Measurements from ENCODE around the gene CASKIN1. TPM values are rescaled to one million over a fixed set of nuclear protein-coding genes. Genes with fewer than 3 reads are reported as not detected.

Gene CASKIN1, protein sequence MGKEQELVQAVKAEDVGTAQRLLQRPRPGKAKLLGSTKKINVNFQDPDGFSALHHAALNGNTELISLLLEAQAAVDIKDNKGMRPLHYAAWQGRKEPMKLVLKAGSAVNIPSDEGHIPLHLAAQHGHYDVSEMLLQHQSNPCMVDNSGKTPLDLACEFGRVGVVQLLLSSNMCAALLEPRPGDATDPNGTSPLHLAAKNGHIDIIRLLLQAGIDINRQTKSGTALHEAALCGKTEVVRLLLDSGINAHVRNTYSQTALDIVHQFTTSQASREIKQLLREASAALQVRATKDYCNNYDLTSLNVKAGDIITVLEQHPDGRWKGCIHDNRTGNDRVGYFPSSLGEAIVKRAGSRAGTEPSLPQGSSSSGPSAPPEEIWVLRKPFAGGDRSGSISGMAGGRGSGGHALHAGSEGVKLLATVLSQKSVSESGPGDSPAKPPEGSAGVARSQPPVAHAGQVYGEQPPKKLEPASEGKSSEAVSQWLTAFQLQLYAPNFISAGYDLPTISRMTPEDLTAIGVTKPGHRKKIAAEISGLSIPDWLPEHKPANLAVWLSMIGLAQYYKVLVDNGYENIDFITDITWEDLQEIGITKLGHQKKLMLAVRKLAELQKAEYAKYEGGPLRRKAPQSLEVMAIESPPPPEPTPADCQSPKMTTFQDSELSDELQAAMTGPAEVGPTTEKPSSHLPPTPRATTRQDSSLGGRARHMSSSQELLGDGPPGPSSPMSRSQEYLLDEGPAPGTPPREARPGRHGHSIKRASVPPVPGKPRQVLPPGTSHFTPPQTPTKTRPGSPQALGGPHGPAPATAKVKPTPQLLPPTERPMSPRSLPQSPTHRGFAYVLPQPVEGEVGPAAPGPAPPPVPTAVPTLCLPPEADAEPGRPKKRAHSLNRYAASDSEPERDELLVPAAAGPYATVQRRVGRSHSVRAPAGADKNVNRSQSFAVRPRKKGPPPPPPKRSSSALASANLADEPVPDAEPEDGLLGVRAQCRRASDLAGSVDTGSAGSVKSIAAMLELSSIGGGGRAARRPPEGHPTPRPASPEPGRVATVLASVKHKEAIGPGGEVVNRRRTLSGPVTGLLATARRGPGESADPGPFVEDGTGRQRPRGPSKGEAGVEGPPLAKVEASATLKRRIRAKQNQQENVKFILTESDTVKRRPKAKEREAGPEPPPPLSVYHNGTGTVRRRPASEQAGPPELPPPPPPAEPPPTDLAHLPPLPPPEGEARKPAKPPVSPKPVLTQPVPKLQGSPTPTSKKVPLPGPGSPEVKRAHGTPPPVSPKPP (N-terminal part only)
- total RNA-seq, result 1 to 10 TPM in 1 of 7 donors, under 1 TPM in 6; 0.10 to 2.4 (median 0.60) TPM
- polyA plus RNA-seq, result under 1 TPM in 1 of 2 donors, not detected in 1; 0.52 TPM
- long read RNA-seq, donor 1, result 0 reads
- long read RNA-seq, donor 2, result 0 reads
- long read RNA-seq, donor 3, result 0 reads

DNA sequence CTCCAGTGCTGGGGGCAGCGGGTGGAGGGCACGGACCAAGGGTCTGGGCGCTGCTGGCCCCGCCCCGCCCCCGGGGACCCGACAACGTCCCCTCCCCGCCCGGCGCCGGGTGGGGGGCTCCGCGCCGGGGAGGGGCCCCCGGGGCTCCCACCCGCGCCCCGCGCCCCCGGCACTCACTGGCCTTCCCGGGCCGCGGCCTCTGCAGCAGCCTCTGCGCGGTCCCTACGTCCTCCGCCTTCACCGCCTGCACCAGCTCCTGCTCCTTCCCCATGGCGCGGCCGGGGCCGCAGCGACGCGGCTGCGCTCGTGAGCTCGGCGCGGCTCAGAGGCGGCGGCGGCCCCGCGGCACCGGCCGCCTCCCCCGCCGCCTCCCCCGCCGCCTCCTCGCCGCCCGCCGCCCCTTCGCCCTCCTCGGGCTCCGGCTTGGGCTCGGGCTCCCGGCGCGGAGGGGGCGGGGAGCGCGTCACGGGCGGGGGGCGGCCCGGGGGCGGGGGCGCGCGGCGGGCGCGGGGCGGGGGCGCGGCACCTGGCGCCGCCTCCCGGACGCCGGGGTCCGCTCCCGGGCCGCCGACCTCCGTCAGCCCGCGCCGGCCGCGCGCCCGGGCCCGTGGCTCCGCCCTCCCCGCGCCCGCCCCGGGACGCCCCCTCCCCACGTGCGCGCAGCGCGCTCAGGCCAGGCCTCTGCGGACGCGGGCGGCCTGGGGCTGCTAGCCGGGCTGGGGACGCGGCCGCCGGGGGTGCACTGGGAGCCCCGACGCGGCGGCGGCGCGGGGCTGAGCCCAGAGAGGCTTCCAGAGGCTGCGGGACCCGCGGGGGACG lies at the start of gene CASKIN1:
Gene CASKIN1, minus strand, starts transcription at position 444 of the 819 bp plus-strand sequence. Its CDS starts 173 bp downstream, at position 271.
- Histone ChIP-seq H3K27ac (no peak within 1 kb of the TSS), H3K9me3 (no peaks in the 10 kb centered on the region), H3K36me3 (no peaks in the 10 kb centered on the region), H3K4me1 (ENCODE audit: insufficient read depth) (no peaks in the 10 kb centered on the region), H3K27me3 (peaks cover 2% of the 10 kb centered on the region), H3K4me3 (peak within 1 kb of the TSS; percentile 29)
- WGBS, 3 donors, result 0 to 2% (median 1%) methylated on average over 30 to 124 of the region's 129 CpGs
- no peak for DNase-seq
- no peak for TF ChIP-seq CTCF (IDR thresholded peaks at IDR 0.05)
- no peak for TF ChIP-seq POLR2A (IDR thresholded peaks at IDR 0.05)
- TF ChIP-seq EP300 (IDR thresholded peaks at IDR 0.05), result no peak
- intact Hi-C loops (cut with DNase I), result no loop called here

- no peaks in the 10 kb centered on the region for H3K36me3 ChIP-seq
- no peak overlapping the region for H3K27ac ChIP-seq
- intact Hi-C loops (cut with DNase I), result no loop called here
- H3K4me3 ChIP-seq, result no peak overlapping the region
- DNase-seq, result no peak
- no peaks in the 10 kb centered on the region for H3K27me3 ChIP-seq
- WGBS, 3 donors, result 88 to 94% (median 90%) methylated on average over 28 to 30 of the region's 30 CpGs
- H3K4me1 ChIP-seq (ENCODE audit: insufficient read depth), result no peaks in the 10 kb centered on the region
- no peaks in the 10 kb centered on the region for H3K9me3 ChIP-seq
- TF ChIP-seq POLR2A (IDR thresholded peaks at IDR 0.05) (no peak), EP300 (IDR thresholded peaks at IDR 0.05) (no peak), CTCF (IDR thresholded peaks at IDR 0.05) (no peak)
These were observed 48.8 kb upstream of the CASKIN1 start for GRCh38 chr16:2244926-2245795.

DNA sequence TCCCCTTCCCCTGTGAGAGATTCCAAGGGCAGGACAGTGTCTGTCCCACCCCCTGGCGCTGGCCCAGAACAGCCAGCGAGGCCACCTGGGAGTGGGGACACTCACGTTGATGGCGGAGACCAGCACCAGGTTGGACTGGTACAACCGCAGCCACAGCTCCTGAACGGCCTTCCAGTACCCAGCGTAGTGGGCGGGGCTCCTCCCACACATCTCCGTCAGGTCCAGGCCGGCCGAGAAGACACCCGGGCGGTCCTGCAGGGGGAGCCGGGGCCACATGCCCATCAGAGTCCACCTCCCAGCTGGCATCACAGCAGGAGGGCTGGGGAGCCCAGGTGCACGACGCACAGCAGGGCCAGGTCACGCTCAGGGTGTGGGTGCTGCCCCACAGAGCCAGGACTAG lies 47.9 kb upstream of the CASKIN1 start:
- Histone ChIP-seq H3K4me1 (ENCODE audit: insufficient read depth) (no peaks in the 10 kb centered on the region), H3K36me3 (no peaks in the 10 kb centered on the region), H3K27ac (no peak overlapping the region), H3K27me3 (no peaks in the 10 kb centered on the region), H3K9me3 (no peaks in the 10 kb centered on the region), H3K4me3 (no peak overlapping the region)
- intact Hi-C loops (cut with DNase I), result no loop called here
- 61 to 71% (median 67%) methylated on average over 17 of the region's 17 CpGs for WGBS, 3 donors
- TF ChIP-seq CTCF (IDR thresholded peaks at IDR 0.05) (no peak), POLR2A (IDR thresholded peaks at IDR 0.05) (no peak), EP300 (IDR thresholded peaks at IDR 0.05) (no peak)
- no peak for DNase-seq
